Esophagus mucosa (tissue), 1 donor: Measurements from ENCODE around the gene TENT4A. TPM values are rescaled to one million over a fixed set of nuclear protein-coding genes. Genes with fewer than 3 reads are reported as not detected.
A peak's percentile ranks its signal among the peaks of the same experiment; 100 is the strongest.
"Not testable (repeated sequence)": the region's sequence is repeated elsewhere in the genome, so short reads cannot be mapped to it uniquely, and the experiment has no call there.

Source experiments
- ATAC-seq: fragments of 200-7000 bp; cut with Tn5 transposase; one replicate; pipeline ENCODE4 v1.9.1; 2020
- total RNA-seq: library from RNA; stranded (reverse); gene quantifications from one replicate; pipeline ENCODE4 v1.2.4, GENCODE V29; 2023
- donor health status: DM: yes; HTN: yes; CAD: no.

The TENT4A gene
- 13.0 TPM for total RNA-seq

GRCh38 chr5:6713274-6714225 is at the start of gene TENT4A:
Gene TENT4A (plus strand): TSS chr5:6713432. CDS start chr5:6713984, 552 bp downstream.
- ATAC-seq: no peak

GRCh38 chr5:6666762-6667161 is 46.5 kb upstream of the TENT4A start:
- ATAC-seq: no peak

GRCh38 chr5:6667648-6668047 is 45.6 kb upstream of the TENT4A start:
- no peak for ATAC-seq

GRCh38 chr5:6668717-6669116 is 44.5 kb upstream of the TENT4A start:
- ATAC-seq: not testable (repeated sequence)

- ATAC-seq: no peak
Observed at GRCh38 chr5:6673031-6673430, 40.2 kb upstream of the TENT4A start.

- no peak for ATAC-seq
Observed at GRCh38 chr5:6673963-6674362, 39.3 kb upstream of the TENT4A start.

GRCh38 chr5:6674421-6674820 is 38.8 kb upstream of the TENT4A start:
- ATAC-seq: no peak

- no peak for ATAC-seq
Observed at GRCh38 chr5:6674886-6675285, 38.3 kb upstream of the TENT4A start.

GRCh38 chr5:6675784-6676491 is 37.3 kb upstream of the TENT4A start:
- ATAC-seq: peak; percentile 49

- ATAC-seq: peak; percentile 44
Observed at GRCh38 chr5:6676702-6677101, 36.5 kb upstream of the TENT4A start.

- no peak for ATAC-seq
Observed at GRCh38 chr5:6678385-6678784, 34.8 kb upstream of the TENT4A start.

- ATAC-seq: no peak
Observed at GRCh38 chr5:6680922-6681321, 32.3 kb upstream of the TENT4A start.

- no peak for ATAC-seq
Observed at GRCh38 chr5:6681682-6682081, 31.6 kb upstream of the TENT4A start.

GRCh38 chr5:6682239-6682638 is 31.0 kb upstream of the TENT4A start:
- no peak for ATAC-seq

- ATAC-seq: no peak
Observed at GRCh38 chr5:6683241-6683640, 30.0 kb upstream of the TENT4A start.

GRCh38 chr5:6684075-6684474 is 29.2 kb upstream of the TENT4A start:
- no peak for ATAC-seq

GRCh38 chr5:6686501-6686900 is 26.7 kb upstream of the TENT4A start:
- no peak for ATAC-seq

GRCh38 chr5:6686915-6687409 is 26.3 kb upstream of the TENT4A start:
- ATAC-seq: no peak

GRCh38 chr5:6687505-6687904 is 25.7 kb upstream of the TENT4A start:
- ATAC-seq: no peak

- no peak for ATAC-seq
Observed at GRCh38 chr5:6692906-6693305, 20.3 kb upstream of the TENT4A start.

GRCh38 chr5:6698696-6699095 is 14.5 kb upstream of the TENT4A start:
- ATAC-seq: no peak

GRCh38 chr5:6699357-6699756 is 13.9 kb upstream of the TENT4A start:
- no peak for ATAC-seq

- ATAC-seq: no peak
Observed at GRCh38 chr5:6700074-6700684, 13.1 kb upstream of the TENT4A start.
